ENCODE measurements around the gene RAI1.
"Not testable (repeated sequence)": the region's sequence is repeated elsewhere in the genome, so short reads cannot be mapped to it uniquely, and the experiment has no call there.

Gene RAI1

DNA sequence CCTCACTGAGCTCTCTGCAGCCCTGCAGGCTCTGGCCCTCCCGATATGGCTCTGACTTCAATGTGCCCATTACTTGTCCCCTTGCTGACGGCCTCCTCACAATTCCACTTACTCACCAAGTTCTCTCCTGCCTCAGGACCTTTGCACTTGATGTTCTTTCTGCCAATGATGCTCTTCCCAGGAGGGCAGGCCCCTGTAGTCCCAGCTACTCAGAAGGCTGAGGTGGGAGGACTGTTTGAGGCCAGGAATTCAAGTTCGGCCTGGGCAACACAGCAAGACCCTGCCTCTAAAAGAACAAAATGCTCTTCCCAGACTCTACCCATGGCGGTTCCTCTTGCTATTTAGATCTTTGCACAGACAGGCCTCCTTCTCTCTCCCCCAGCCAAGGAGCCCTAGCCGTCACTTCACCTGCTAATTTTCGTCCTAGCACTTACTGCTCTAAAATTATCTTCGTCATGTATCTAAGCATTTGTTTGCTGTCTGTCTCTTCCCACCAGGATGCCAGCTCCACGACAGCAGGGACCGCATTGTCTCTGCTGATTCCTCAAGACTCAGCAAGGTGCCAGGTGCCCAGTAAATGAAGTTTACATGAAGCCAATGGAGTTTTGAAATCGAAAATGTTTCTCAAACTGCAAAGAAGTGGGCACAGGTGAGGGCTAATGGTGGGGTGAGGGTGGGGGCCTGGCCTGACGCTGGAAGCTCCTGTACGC, 626 bp upstream of the RAI1 start:
- DNase-seq = no peak

DNA sequence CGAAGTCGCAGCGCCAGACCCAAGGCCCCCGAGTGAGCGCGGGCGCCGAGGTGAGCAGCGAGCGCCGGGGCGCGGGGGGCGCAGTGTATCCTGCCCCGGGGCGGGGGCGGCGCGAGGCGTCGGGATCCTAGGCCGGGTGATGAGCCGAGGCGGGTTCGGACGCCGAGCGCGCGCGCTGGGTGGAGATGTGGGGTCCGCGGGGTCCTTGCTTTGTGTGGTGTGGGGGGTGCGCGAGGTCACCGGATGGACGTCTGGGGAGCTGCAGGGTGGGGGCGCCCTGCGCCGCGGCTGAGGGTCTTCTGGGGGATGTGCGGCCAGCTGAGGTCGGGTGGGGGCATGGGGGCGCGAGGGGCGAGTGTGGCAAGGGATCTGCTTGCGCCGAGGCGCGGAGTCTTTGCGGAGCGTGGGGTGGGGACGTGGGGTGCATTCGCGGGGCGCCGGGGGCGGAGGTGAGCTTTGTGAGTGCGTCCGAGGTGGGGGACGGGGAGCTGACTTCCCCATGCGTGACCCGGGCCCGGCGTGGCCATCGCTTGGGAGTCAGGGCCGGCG, 560 bp downstream of the RAI1 start:
- DNase-seq = peak; percentile 46

DNA sequence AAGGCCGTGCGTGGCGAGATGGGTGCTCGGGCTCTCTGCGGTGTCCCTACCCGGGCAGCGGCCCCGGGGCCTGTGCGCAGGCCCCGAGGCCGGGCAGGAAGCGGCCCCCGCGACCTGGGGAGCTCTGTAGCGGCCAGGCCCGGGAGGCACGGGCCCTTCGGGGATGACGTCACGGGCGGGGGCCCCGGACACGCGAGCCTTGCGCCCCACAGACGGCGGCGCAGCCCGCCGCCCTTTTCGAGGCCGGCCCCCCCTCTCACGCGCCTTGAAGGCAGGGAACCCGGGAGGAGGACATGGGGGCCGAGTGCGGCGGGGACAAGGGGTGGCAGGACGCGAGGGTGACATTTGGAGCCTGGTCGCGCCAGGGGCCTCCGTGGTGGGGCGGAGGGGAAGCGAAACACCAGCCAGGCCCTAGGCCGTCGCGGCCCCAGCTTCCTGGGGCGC, 1.1 kb downstream of the RAI1 start:
- peak; percentile 49 for DNase-seq

DNA sequence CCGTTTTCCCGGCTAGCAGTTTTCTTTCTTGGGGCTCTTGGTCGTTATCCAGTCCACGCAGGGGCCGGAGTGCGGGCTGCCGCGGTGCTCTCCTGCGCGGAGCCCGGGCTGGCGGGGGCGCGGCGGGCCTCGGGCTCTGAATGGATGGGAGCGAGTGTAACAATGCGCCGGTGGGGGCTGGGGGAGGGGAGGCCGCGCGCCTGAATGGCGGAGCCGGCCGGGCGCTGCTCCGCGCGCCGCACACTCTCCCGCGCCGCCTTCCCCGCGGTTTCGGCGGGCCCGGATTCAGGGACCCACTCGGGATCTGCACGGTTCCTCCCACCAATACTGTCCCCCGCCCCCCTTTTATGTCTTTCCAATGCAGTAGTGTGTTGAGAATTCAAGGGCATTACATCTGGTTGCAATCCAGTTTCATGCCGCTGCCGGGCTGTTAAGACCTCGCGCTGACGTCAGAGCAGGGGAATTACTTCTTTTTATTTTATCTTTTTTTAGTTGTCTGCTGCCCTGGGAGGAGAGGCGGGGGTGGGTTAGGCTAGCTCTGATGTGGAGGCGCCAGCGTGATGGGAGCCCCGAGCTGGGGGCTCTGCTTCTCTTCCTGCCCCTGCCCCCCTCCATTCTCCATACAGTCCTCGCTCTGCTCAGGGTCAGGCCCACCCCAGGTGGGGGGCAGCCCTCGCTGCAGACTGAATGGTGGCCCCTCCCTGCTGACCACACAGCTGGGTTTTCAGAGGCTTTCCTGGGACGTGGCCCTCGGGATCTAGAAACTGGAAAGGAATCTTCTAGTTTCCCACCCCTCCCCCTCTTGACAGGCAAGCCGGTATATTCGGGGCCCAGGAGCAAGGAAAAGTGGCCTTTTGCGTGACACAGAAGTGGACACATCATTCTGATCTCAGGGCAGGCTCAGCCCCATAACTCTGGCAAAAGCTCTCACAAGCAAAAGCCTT, 1.8 kb downstream of the RAI1 start:
- peak; percentile 66 for DNase-seq

DNA sequence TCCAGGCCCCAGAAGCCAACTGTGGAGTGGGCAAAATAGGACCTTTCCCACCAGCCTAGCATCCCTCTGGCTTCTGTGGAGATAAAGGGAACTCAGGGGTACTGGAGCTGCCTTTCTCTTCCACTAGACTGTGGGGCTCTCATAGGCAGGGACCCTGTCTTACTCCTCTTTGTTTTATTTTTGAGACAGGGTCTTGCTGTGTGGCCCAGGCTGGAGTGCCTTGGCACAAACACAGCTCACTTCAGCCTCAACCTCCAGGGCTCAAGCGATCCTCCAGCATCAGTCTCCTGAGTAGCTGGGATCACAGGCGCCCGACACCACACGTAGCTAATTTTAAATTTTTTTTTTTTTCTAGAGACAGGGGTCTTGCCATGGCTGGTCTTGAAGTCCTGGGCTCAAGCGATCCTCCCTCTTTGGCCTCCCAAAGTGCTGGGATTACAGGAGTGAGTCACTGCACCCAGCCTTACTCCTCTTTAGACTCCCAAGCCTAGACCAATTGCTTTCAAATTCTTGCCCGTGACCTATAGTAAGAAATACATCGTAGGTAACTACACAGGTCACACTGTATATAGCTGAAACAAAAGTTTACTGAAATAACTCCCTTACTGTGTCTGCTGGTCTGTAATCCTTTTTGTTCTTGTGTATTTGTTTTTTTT, 2.6 kb downstream of the RAI1 start:
- no peak for DNase-seq

DNA sequence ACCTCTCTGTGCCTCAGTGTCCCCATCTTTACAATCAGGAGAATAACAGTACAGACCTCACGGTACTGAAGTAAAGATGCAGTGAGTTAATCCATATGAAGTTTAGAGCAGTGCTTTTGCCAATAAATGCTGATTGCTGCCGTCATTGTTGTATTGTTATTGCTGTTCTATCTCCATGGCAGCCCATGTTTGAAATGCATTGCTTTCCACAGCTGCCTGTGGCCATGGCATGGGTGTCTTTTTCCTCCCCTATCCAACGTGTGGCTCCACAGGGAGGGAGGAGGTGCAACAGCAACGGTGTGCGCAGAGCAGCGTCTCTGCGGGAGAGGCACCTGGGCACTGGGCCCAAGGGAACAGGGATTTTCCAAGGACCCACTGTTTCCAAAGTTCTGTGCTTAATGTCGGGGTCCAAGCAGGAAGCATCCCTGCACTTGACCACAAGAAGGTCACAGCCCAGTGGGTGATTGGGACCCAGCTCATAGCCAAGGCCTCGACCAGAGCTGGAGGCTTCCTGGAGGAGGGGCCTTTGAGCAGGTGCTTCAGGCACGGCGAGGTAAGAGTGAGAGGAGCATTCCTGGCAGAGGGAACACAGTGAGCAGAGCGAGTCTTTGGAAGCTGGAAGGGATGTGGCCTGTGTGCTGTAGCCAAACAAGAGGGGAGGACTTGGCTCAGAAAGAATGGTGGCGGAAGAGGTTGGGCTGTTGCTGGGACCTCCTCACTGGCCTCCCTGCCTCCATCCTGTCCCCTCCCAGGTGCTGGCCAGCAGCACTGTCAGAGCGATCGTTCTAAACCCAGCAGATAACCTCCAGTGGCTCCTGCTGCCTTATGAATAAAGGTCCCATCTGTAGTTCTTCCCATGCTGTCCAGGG, 3.9 kb downstream of the RAI1 start:
- no peak for DNase-seq

DNA sequence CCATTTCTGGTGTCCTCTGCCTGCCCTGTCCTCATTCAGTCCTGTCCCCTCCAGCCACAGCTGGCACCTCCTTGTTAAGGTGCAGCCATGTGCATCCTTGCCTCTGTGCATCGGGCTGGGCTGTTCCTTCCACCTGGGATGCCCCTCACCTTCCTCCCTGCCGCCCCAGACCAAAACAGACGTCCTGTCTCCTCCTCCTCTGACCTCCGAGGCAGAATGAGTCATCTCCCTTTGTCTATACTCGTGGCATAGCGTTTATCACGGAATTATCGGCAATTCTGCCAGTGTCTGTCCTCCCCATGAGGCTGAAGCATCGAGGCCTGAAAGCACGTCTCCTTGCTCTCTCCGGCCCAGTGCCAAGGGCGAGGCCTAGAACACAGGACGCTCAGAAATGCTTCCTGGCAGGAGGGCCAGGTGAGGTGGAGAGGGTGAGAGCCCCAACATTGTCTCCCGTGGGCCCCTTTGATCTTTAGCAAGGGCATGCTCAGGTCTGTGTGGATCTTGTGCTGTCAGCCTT, 4.6 kb downstream of the RAI1 start:
- DNase-seq = no peak

DNA sequence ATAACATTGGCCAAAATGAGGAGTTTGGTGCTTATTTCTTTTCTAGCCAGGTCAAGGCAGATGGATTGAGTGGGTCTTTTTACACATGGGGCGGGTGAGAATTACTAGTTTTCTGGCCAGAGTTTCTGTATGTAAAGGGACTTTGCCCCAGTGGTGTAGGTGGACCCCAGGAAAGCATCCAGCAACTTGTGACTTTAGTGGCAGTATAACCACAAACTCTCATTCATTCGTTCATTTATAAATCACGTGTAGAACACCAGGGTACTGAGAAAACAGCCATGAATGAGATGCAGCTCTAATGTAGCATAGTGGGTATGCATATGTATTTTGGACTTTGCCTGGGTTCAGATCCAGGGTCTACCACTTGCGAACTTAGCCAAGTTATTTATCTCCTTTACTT, 8.1 kb downstream of the RAI1 start:
- DNase-seq = no peak

DNA sequence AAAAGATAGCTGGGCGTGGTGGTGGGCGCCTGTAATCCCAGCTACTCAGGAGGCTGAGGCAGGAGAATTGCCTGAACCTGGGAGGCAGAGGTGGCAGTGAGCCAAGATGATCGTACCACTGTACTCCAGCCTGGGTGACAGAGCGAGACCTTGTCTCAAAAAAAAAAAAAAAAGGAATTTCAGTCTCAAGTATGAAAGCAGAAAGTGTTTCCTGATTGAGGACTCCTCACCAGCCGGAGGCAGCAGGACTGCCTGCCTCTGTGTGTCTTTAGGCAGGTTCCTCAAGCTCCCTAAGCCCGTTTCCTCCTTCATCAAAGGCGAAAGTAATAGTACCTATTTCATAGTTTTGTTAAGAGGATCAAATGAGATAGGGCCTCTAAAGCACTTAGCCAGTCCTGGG, 9.0 kb downstream of the RAI1 start:
- not testable (repeated sequence) for DNase-seq

DNA sequence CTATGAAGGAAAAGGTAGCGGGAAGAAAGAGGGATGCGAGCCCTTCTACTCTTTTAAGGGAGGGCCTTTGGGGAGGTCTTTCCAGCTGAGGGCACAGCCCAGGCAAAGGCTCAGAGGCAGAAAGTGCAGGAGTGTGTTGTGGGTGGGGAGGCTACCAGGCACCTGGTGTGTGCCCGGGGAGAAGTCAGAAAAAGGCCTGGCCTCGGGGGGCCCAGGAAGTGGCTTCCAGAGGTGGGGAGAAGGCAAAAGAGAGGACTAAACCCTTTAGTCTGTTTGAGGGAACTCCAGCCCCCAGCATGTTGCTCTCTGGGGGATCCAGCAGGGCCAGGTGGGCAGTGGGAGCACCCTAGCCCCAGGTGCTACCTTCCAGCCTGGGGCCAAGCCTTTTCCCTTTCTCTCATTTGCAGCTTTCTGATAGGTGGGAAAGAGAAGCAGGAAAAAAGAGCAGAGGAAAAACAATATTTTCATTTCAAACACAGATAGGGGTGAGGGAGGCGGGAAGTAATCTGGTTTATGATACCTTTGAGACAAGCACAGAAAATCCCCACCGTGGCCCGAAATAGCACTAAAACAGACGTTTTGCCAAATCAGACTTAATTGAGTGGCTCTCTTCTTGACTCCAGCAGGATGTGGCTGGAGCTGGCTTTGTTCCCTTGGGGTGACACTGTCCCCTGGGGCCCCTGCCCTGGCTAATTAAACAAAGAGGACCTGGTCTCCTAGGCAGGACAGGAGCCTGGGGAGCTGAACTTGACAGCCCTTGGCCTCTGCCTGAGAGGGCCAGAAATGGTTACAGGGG, 10.4 kb downstream of the RAI1 start:
- no peak for DNase-seq

DNA sequence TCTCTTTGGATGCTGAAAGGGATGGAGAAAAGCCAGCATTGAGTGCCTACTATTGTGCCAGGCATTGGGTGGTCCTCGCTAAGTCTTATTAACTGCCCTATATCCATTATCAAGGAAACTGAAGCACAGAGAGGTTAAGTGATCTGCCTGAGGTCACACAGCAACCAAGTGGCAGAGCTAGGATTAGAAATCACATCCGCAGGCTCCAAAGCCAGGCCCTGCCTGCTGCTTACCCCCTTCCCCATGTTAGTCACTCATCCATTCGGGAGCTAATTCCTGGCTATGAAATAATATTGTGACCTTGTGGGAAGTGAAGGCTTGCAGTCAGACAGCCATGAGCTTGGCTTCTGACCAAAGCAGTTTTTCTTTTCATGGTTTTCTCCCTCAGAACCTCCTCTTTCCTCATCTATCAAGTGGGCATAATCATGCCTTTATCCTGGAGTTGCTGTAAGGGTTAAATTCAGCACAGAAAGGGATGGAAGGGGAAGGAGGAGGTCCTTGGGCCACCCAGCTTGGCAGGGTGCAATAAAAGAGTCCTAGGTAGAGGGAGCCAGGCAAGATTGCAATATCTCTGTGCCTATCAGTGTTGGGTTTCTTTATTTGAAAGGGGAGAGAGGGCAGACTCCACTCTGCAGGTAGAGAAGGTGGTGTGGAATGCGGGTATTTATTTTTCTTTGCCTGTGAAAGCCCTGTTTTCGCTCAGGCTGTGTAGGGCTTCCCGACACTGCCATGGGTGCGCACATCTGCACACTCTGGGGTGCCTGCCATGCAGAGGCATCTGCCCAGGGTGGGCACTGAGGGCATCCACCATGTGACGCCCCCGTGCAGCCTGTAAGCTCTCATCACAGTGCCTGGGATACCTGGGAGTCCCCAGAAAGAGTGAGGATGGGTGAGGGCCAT, 11.3 kb downstream of the RAI1 start:
- no peak for DNase-seq

DNA sequence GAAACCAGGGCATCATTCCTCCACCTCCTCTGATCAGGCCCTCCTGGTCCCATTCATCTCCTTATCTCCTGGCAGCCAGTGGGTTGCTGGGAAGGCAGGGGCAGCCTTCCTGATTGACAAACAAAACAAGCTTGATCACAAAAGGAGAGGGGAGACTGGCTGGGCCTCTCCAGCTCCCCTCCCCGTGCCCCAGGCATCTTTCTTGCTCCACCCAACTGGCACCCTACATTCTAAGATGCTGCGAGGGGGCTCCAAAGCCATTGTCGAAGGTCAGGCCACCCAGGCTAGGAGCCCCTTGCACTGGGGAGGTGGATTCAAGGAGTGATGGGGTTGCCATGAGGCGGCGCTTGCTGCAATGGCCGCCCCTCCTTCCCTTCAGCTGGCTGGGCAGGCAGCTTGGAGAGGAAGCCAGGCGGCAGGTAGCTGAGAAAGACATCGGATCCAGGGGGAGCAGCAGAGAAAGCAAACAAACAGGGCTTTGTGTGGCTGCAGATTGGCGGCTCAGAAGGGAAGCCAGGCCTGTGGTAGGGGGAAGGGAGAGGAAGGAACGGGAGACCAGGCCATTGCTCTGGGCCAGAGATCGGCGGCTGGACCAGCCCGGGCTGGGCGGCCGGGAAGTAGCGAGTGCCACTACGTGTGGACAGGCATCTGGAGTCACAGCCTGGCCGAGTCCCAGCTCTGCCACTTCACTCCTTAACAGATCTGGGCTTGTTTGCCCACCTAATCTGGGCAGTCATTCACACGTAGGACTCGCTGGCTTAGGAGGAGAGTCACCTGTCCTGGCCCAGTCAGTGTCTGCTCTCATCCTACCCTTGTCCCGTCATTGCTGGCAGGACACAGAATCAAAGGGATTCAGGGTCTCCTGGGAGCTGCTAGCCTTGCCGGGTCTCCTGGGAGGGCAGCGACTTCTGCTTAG, 12.3 kb downstream of the RAI1 start:
- no peak for DNase-seq

DNA sequence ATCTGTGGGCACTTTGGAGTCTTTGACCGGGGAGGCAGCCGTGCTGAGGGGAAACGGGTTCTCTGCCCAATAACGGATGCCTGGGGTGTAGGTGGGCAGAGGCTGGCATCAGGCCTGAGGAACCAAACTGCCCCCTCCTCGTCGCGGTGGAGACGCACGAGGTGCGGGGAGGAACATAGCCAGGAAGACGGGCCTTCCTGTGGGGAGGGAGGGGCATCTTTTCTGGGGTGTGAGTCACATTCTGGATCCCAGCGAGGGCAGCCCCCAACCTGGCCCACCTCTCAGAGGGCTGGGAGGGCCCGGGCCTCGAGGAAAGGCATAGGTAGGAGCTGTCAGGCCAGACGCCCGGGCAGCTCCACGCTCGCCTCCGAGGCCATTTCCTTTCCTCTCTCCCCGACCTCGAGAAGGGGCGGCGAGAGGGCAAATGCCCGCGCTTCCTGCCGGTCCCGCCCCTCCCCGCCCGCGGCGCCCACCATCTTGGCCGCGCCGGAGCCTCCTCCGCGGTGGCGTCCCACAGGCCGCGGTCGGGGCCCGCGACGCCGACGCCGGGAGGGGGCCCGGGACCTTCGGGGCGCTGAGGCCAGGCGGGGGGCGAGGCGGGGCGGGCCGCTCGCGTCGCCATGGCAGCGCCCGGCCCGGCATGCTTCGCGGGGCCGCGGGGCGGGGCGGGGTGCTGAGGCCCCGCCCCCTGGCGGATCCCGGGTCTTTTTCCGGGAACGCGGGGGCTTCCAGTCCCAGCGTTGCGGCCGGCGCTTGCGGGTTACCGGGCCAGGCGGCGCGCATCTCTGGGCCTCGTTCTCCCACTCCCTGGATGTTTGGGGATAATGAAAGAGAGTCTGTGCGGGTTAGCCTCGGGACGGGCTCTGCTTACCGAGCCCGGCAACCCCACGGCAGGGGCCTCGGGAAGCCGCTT, 13.2 kb downstream of the RAI1 start:
- peak; percentile 68 for DNase-seq

DNA sequence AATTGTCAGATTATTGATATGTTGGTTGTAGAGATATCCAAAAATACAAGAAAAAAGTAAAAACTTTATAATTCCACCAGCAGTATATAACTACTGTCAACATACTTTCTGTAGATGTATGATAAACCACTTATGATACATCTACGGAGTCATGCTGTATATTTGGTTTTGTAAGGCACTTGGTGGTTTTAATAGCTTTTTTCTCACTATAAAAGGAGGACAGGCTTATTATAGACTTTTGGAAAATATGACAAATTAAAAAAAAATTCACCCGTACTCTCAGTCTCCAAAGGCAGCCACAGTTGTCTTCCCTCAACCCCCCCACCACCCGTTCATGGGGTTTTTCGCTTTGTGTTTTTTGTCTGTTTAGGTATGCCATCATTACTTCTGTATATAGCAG, 14.8 kb downstream of the RAI1 start:
- DNase-seq = no peak

DNA sequence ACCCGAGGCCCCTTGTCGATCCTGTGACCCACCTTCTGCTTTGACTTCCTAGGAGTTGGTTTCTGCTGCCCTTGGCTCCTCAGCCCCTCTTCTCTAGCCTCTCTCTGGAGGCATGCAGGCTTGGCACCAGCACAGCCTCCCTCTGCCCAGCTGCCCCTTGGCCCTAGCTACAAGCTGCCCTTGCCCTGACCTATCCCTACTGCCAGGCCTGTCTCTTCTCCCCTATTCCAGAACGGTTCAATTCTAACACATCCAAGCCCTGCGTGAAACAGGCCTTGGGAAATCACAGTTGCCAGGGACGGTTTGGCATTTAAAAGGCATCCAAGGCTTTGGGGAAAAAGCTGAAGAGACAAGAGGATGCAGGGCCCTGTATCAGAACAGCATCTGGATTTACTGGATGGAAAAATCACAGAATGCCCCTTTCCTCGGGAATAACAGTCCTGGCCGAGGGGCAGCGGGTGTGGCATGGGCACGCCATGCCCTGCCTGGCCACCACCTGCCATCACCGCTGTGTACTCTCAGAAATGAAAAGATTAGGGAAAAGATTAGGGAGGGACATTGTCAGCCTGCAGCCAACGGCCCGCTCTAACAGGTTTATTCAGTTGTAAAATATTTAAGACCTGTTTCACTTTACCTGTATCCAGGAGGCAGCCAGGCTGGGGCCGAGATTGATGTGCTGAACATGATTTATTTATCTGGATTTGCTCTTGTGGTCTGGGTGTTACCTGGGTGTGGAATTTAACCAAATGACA, 15.8 kb downstream of the RAI1 start:
- DNase-seq = no peak

DNA sequence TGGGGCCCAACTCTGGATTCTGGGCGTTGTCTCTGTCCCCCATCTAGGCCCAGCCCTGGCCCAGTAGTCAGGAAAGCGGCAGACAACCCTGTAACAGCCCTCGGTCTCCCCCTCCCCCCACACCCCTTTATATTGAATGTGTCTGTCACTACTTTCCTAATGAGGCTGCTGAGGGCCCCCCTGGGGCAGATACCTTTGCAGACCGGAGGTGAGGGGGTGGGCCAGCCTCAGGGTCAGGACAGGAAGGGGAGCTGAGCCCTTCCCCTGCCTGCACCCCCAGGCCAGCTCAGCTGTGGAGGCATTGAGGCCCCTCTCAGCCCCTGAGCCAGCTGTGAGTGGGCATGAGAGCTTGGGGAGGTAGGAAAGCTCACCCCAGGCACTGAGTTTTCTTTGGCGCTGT, 17.1 kb downstream of the RAI1 start:
- no peak for DNase-seq

DNA sequence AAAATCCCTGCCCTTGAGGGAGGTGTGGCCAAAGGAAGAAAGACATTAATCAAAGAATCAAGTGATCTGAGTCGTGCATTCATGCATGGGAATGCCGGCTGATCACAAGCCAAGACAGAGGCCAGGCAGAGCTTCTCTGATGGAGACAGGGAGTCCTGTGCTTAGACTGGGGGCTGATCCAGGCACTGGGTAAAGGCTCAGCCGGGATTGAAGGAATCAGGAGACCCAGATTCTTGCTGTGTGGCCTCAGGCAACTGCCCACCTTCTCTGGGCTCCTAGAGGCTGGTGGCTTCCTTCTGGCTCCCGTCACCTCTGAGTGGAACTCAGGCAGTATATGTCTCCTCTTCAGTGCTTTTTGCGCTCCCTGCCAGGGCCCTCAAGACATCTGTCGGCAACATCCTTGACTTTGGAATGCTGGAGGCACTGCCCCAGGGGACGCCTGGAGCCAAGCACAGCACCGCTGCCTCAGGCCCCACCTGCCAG, 17.7 kb downstream of the RAI1 start:
- no peak for DNase-seq
